Stimulated activated CD8-positive, alpha-beta memory T cell treated with anti-CD3 and anti-CD28 coated beads, Interleukin-12 subunit alpha, Interleukin-12 subunit beta, amount 100 ng/mL, for 24 hours (primary cell): Measurements from ENCODE around the gene TPO.
"Not testable (repeated sequence)": the region's sequence is repeated elsewhere in the genome, so short reads cannot be mapped to it uniquely, and the experiment has no call there.

Experiments used
- DNase-seq: peaks from one replicate; pipeline ENCODE4 v3.0.0-alpha.2; 2020; ENCODE audit errors: extremely low read depth

The TPO gene

GRCh38 chr2:1501991-1502390 lies 88.7 kb downstream of the TPO start:
- no peak for DNase-seq

GRCh38 chr2:1502891-1503304 lies 89.6 kb downstream of the TPO start:
- DNase-seq, result no peak

GRCh38 chr2:1503471-1504310 lies 90.4 kb downstream of the TPO start:
- no peak for DNase-seq

GRCh38 chr2:1504311-1504750 lies 91.1 kb downstream of the TPO start:
- DNase-seq, result no peak

- DNase-seq, result no peak
Observed at GRCh38 chr2:1505031-1505441, 91.8 kb downstream of the TPO start.

- no peak for DNase-seq
Observed at GRCh38 chr2:1509271-1510065, 96.2 kb downstream of the TPO start.

- DNase-seq, result no peak
Observed at GRCh38 chr2:1510176-1510575, 96.9 kb downstream of the TPO start.

GRCh38 chr2:1511455-1511854 lies 98.2 kb downstream of the TPO start:
- no peak for DNase-seq

GRCh38 chr2:1512321-1513289 lies 99.3 kb downstream of the TPO start:
- no peak for DNase-seq

- no peak for DNase-seq
Observed at GRCh38 chr2:1514391-1515072, 101.3 kb downstream of the TPO start.

- no peak for DNase-seq
Observed at GRCh38 chr2:1515073-1515430, 101.8 kb downstream of the TPO start.

- no peak for DNase-seq
Observed at GRCh38 chr2:1515986-1516797, 102.9 kb downstream of the TPO start.

GRCh38 chr2:1516798-1517060 lies 103.5 kb downstream of the TPO start:
- no peak for DNase-seq

- DNase-seq, result not testable (repeated sequence)
Observed at GRCh38 chr2:1517291-1517690, 104.0 kb downstream of the TPO start.

- no peak for DNase-seq
Observed at GRCh38 chr2:1517786-1518185, 104.5 kb downstream of the TPO start.

- no peak for DNase-seq
Observed at GRCh38 chr2:1518331-1518803, 105.1 kb downstream of the TPO start.

GRCh38 chr2:1518867-1519530 lies 105.7 kb downstream of the TPO start:
- no peak for DNase-seq

GRCh38 chr2:1521191-1521877 lies 108.1 kb downstream of the TPO start:
- no peak for DNase-seq
